K562 (cell line): Measurements from ENCODE around the gene TAF10. TPM values are rescaled to one million over a fixed set of nuclear protein-coding genes. Genes with fewer than 3 reads are reported as not detected.

Experiments
- BCOR ChIP-seq: fragments of 450-650 bp; IDR thresholded peaks from 2 replicates; pipeline ENCODE4 v1.6.1; 2016
- BMI1 ChIP-seq: fragments of 150-350 bp; IDR thresholded peaks from 2 replicates; pipeline ENCODE4 v1.6.1; 2014; ENCODE audit warnings: low read length
- CAMTA2 ChIP-seq: fragments of 250-450 bp; sonication (Bioruptor Pico); conservative IDR thresholded peaks from 2 replicates; pipeline ENCODE4 v1.5.1; 2022
- GATAD2B ChIP-seq: fragments of 450-650 bp; IDR thresholded peaks from 2 replicates; pipeline ENCODE4 v1.6.1; 2017; ENCODE audit warnings: mild to moderate bottlenecking, borderline replicate concordance
- MEF2A ChIP-seq: IDR thresholded peaks from 2 replicates; pipeline ENCODE4 v1.6.1; 2011; ENCODE audit warnings: low read depth, mild to moderate bottlenecking, low read length, moderate library complexity; ENCODE audit not compliant: control insufficient read depth
- NONO ChIP-seq, 2 experiments: fragments of 200-400 bp in 1 of 2; fragments of 450-650 bp in 1 of 2; formaldehyde crosslinking in 1 of 2; IDR thresholded peaks; 2 replicates each; pipeline ENCODE4 v1.6.1; 2017; ENCODE audit warnings: low read depth in 2 of 2, mild to moderate bottlenecking in 2 of 2, moderate library complexity in 2 of 2, low read length in 1 of 2
- SLC30A9 ChIP-seq: fragments of 250-450 bp; sonication (Bioruptor Pico); IDR thresholded peaks from 2 replicates; pipeline ENCODE4 v1.8.0; 2022; ENCODE audit warnings: mild to moderate bottlenecking, moderate library complexity
- XRCC5 ChIP-seq: fragments of 200-400 bp; formaldehyde crosslinking; IDR thresholded peaks from 2 replicates; pipeline ENCODE4 v1.6.1; 2017; ENCODE audit warnings: low read depth, mild to moderate bottlenecking, low read length
- ZNF24 ChIP-seq: fragments of 450-650 bp; IDR thresholded peaks from 2 replicates; pipeline ENCODE4 v1.6.1; 2016
- ZNF263 ChIP-seq: sonication (generic); formaldehyde crosslinking; IDR thresholded peaks from 2 replicates; pipeline ENCODE4 v1.8.0; 2022; ENCODE audit warnings: mild to moderate bottlenecking, missing genetic modification reagents, borderline replicate concordance
- ZNF324 ChIP-seq: fragments of 250-450 bp; sonication (Bioruptor Pico); IDR thresholded peaks from 2 replicates; pipeline ENCODE4 v1.4.0; 2020; ENCODE audit warnings: mild to moderate bottlenecking
- ZNF408 ChIP-seq: fragments of 250-450 bp; sonication (Bioruptor Pico); IDR thresholded peaks from 2 replicates; pipeline ENCODE4 v1.4.0; 2020; ENCODE audit warnings: low read depth, mild to moderate bottlenecking, moderate library complexity
- ZNF436 ChIP-seq: fragments of 250-450, 450-650 bp; sonication (Bioruptor Pico); formaldehyde crosslinking; IDR thresholded peaks from 2 replicates; pipeline ENCODE4 v1.7.0; 2020; ENCODE audit warnings: mild to moderate bottlenecking
- ZNF507 ChIP-seq: conservative IDR thresholded peaks from 2 replicates; pipeline ENCODE4 v1.6.1; 2017; ENCODE audit warnings: missing genetic modification characterization, missing compliant biosample characterization
- ZNF778 ChIP-seq: fragments of 450-650 bp; formaldehyde crosslinking; IDR thresholded peaks from 2 replicates; pipeline ENCODE4 v1.4.0; 2020; ENCODE audit warnings: mild to moderate bottlenecking, moderate library complexity
- ZNF79 ChIP-seq: fragments of 250-450 bp; sonication (Bioruptor Pico); IDR thresholded peaks from 2 replicates; pipeline ENCODE4 v1.4.0; 2020; ENCODE audit warnings: low read depth, mild to moderate bottlenecking, moderate library complexity
- polyA plus RNA-seq, 8 experiments: library from polyadenylated mRNA; depleted of rRNA in 4 of 8; stranded (reverse) in 5 of 8; unstranded in 3 of 8; fragments of >200 nt; fragmentation: Nextera tagmentation in 2 of 8; fragmentation: Illumina TruSeq in 1 of 8; extraction: Ambion mirVana in 2 of 8; extraction: Trizol in 1 of 8; gene quantifications; 2 replicates each; pipeline versions ENCODE4 v1.2.1 to v1.2.3, GENCODE V29; 2011 to 2014; ENCODE audit warnings: inconsistent platforms in 1 of 8, missing spikeins in 1 of 8
- total RNA-seq, 7 experiments: library from RNA; depleted of rRNA in 6 of 7; stranded (reverse); fragments of >200 nt in 6 of 7; fragmentation: Illumina TruSeq in 2 of 7; extraction: Trizol in 2 of 7; gene quantifications; 2 replicates each; pipeline versions ENCODE4 v1.2.1 to v1.2.3, GENCODE V29; 2011 to 2021; ENCODE audit warnings: low replicate concordance in 1 of 7
- TF ChIP-seq, protein P1 (sequence below), 3 experiments: fragments of 200-800 bp in 1 of 3; fragments of 250-450 bp in 1 of 3; fragments of 450-650 bp in 1 of 3; sonication (Bioruptor Pico) in 1 of 3; sonication (Bioruptor generic) in 1 of 3; formaldehyde crosslinking in 1 of 3; IDR thresholded peaks; 2 replicates each; pipeline versions ENCODE4 v1.6.1 to v1.8.0; 2016 to 2022; ENCODE audit warnings: mild to moderate bottlenecking in 2 of 3, missing genetic modification characterization in 2 of 3, missing compliant biosample characterization in 1 of 3, moderate library complexity in 1 of 3
- TF ChIP-seq, protein P2 (sequence below): sonication (generic); formaldehyde crosslinking; IDR thresholded peaks from 2 replicates; pipeline ENCODE4 v1.8.1; 2023; ENCODE audit warnings: missing genetic modification reagents, mild to moderate bottlenecking, borderline replicate concordance
- TF ChIP-seq, protein P3 (sequence below), 2 experiments: fragments of 250-450 bp in 1 of 2; fragments of 450-650 bp in 1 of 2; sonication (Bioruptor Pico) in 1 of 2; IDR thresholded peaks; 2 replicates each; pipeline versions ENCODE4 v1.6.1 to v1.8.0; 2016 to 2021; ENCODE audit warnings: mild to moderate bottlenecking in 2 of 2, moderate library complexity in 2 of 2, missing compliant biosample characterization in 1 of 2, missing genetic modification characterization in 1 of 2

The TAF10 gene
- total and polyA plus RNA-seq, 9 of the 15 experiments (the other 6 are each of a cell fraction or from before 2014, with no cell fraction given): 19.5 to 197 (median 121) TPM

DNA sequence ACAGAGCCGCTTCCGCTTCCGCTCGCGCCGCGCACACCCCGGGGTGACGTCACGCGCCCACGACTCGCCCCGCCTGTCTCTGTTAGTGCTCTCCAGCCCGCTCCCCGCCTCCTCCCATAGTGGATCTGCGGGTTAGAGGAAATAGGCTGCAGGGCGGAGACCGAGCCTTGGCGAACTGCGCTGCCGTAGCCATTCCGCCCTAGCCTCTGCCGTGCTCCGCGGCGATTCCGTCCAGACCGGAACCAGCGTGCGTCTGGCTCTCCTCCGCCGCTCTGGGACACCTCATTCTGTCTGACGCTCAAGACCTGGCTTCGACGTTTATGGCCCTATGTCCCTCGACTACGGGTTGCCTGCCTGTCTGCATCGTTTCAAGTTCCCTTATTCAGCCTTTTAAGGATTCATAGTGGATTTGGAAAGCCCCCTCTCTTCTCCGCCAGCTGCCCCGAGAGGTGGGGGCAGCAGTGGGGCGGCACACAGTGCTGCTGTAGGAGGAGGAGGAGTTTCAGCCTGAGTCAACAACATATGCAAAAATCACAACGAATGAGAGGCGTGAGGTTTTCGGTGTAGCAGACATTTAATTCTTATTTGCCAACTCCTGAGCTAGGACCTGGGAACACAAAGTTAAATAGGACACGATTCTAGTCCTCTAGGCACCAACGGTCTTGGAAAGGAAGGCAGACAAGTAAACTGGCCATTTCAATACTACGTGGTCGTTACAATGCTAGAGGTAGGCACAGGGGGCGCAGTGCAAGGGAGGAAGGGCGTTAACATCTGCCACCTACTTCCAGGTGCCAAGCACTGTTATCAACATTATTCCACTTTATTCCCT, at the start of gene TAF10 (continued):
- TF ChIP-seq GATAD2B (no peak), ZNF778 (CRISPR knock-in tag) (no peak), ZNF507 (tag) (no peak), BCOR (no peak; the same call in 1 of the 2 replicates), ZNF79 (no peak), BMI1 (no peak), CAMTA2 (CRISPR knock-in tag) (no peak), ZNF263 (peak; percentile 85), MEF2A (no peak), NONO (IDR thresholded peaks at IDR 0.05; ENCODE audit: low read depth in 2 of 2, low read length in 1 of 2) (no peak), ZNF324 (CRISPR knock-in tag) (no peak; the same call in 1 of the 2 replicates), SLC30A9 (CRISPR knock-in tag) (no peak), XRCC5 (peak; percentile 87; the same call in 1 of the 2 replicates), ZNF24 (peak; percentile 91), ZNF408 (no peak), ZNF436 (no peak)
- TF ChIP-seq, protein P1, sequence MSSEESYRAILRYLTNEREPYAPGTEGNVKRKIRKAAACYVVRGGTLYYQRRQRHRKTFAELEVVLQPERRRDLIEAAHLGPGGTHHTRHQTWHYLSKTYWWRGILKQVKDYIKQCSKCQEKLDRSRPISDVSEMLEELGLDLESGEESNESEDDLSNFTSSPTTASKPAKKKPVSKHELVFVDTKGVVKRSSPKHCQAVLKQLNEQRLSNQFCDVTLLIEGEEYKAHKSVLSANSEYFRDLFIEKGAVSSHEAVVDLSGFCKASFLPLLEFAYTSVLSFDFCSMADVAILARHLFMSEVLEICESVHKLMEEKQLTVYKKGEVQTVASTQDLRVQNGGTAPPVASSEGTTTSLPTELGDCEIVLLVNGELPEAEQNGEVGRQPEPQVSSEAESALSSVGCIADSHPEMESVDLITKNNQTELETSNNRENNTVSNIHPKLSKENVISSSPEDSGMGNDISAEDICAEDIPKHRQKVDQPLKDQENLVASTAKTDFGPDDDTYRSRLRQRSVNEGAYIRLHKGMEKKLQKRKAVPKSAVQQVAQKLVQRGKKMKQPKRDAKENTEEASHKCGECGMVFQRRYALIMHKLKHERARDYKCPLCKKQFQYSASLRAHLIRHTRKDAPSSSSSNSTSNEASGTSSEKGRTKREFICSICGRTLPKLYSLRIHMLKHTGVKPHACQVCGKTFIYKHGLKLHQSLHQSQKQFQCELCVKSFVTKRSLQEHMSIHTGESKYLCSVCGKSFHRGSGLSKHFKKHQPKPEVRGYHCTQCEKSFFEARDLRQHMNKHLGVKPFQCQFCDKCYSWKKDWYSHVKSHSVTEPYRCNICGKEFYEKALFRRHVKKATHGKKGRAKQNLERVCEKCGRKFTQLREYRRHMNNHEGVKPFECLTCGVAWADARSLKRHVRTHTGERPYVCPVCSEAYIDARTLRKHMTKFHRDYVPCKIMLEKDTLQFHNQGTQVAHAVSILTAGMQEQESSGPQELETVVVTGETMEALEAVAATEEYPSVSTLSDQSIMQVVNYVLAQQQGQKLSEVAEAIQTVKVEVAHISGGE (CRISPR knock-in tag; IDR thresholded peaks at IDR 0.05): peak in 2 of 3 experiments; percentile 65 to 93; a peak in 4 of 6 replicates
- TF ChIP-seq, protein P2, sequence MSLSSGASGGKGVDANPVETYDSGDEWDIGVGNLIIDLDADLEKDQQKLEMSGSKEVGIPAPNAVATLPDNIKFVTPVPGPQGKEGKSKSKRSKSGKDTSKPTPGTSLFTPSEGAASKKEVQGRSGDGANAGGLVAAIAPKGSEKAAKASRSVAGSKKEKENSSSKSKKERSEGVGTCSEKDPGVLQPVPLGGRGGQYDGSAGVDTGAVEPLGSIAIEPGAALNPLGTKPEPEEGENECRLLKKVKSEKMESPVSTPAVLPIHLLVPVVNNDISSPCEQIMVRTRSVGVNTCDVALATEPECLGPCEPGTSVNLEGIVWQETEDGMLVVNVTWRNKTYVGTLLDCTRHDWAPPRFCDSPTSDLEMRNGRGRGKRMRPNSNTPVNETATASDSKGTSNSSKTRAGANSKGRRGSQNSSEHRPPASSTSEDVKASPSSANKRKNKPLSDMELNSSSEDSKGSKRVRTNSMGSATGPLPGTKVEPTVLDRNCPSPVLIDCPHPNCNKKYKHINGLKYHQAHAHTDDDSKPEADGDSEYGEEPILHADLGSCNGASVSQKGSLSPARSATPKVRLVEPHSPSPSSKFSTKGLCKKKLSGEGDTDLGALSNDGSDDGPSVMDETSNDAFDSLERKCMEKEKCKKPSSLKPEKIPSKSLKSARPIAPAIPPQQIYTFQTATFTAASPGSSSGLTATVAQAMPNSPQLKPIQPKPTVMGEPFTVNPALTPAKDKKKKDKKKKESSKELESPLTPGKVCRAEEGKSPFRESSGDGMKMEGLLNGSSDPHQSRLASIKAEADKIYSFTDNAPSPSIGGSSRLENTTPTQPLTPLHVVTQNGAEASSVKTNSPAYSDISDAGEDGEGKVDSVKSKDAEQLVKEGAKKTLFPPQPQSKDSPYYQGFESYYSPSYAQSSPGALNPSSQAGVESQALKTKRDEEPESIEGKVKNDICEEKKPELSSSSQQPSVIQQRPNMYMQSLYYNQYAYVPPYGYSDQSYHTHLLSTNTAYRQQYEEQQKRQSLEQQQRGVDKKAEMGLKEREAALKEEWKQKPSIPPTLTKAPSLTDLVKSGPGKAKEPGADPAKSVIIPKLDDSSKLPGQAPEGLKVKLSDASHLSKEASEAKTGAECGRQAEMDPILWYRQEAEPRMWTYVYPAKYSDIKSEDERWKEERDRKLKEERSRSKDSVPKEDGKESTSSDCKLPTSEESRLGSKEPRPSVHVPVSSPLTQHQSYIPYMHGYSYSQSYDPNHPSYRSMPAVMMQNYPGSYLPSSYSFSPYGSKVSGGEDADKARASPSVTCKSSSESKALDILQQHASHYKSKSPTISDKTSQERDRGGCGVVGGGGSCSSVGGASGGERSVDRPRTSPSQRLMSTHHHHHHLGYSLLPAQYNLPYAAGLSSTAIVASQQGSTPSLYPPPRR: peak; percentile 96
- TF ChIP-seq, protein P3, sequence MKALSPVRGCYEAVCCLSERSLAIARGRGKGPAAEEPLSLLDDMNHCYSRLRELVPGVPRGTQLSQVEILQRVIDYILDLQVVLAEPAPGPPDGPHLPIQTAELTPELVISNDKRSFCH (CRISPR knock-in tag; IDR thresholded peaks at IDR 0.05): no peak
- TF ChIP-seq, protein P3 (tag; IDR thresholded peaks at IDR 0.05): peak; percentile 36; the same call in 1 of the 2 replicates
